Neural progenitor cell (in vitro differentiated cells): Measurements from ENCODE around the gene GAR1. TPM values are rescaled to one million over a fixed set of nuclear protein-coding genes. Genes with fewer than 3 reads are reported as not detected.

ENCODE experiments used
- DNase-seq: peaks from one replicate; pipeline ENCODE4 v3.0.0-alpha.2; 2016; ENCODE audit warnings: low spot score
- H2AFZ ChIP-seq: fragments of 200-600 bp; sonication (generic); replicated peaks from 2 replicates; pipeline ENCODE4 v1.6.1; 2016; ENCODE audit warnings: antibody characterized with exemption
- H3F3A ChIP-seq: fragments of 200-600 bp; sonication (generic); 2 replicates; pipeline ENCODE4 v1.6.1; 2016; ENCODE audit warnings: antibody characterized with exemption, low read depth
- H3K27ac ChIP-seq: fragments of 200-600 bp; sonication (generic); 2 replicates; pipeline ENCODE4 v1.5.1; 2016; ENCODE audit warnings: mild to moderate bottlenecking
- H3K27me3 ChIP-seq: fragments of 200-600 bp; sonication (generic); 2 replicates; pipeline ENCODE4 v1.6.1; 2016; ENCODE audit warnings: mild to moderate bottlenecking, moderate library complexity
- H3K36me3 ChIP-seq: fragments of 200-600 bp; sonication (generic); 2 replicates; pipeline ENCODE4 v1.5.1; 2016
- H3K4me1 ChIP-seq: fragments of 200-600 bp; sonication (generic); 2 replicates; pipeline ENCODE4 v1.6.1; 2016; ENCODE audit warnings: mixed run types
- H3K4me2 ChIP-seq: fragments of 200-600 bp; sonication (generic); 2 replicates; pipeline ENCODE4 v1.6.1; 2016
- H3K4me3 ChIP-seq: fragments of 200-600 bp; sonication (generic); 2 replicates; pipeline ENCODE4 v1.5.1; 2016
- H3K79me2 ChIP-seq: fragments of 200-600 bp; sonication (generic); 2 replicates; pipeline ENCODE4 v1.6.1; 2016; ENCODE audit warnings: low read depth
- H3K9ac ChIP-seq: fragments of 200-600 bp; sonication (generic); 2 replicates; pipeline ENCODE4 v1.6.1; 2016
- H3K9me3 ChIP-seq: fragments of 200-600 bp; sonication (generic); 2 replicates; pipeline ENCODE4 v1.5.1; 2016; ENCODE audit warnings: low read depth
- H4K20me1 ChIP-seq: fragments of 200-600 bp; sonication (generic); 2 replicates; pipeline ENCODE4 v1.6.1; 2016; ENCODE audit warnings: low read depth
- H3K27ac Mint-ChIP-seq: 3 replicates; pipeline ENCODE4 v1.8.0; 2021; ENCODE audit warnings: mixed read lengths
- H3K27me3 Mint-ChIP-seq: 2 replicates; pipeline ENCODE4 v1.8.0; 2022; ENCODE audit warnings: low read depth, mild to moderate bottlenecking, inconsistent platforms, moderate library complexity, mixed read lengths; ENCODE audit not compliant: insufficient read depth
- H3K36me3 Mint-ChIP-seq: 3 replicates; pipeline ENCODE4 v1.8.0; 2021; ENCODE audit warnings: mixed read lengths
- H3K4me1 Mint-ChIP-seq: 3 replicates; pipeline ENCODE4 v1.8.0; 2021; ENCODE audit warnings: mixed read lengths
- H3K4me3 Mint-ChIP-seq: 3 replicates; pipeline ENCODE4 v1.8.0; 2021; ENCODE audit warnings: mild to moderate bottlenecking, moderate library complexity, mixed read lengths
- H3K9me3 Mint-ChIP-seq: 3 replicates; pipeline ENCODE4 v1.8.0; 2020; ENCODE audit warnings: mixed read lengths
- EZH2 ChIP-seq: fragments of 200-600 bp; sonication (generic); IDR thresholded peaks from 2 replicates; pipeline ENCODE4 v1.6.1; 2017; ENCODE audit warnings: antibody characterized with exemption, mild to moderate bottlenecking, moderate library complexity
- EZH2phosphoT487 ChIP-seq: fragments of 200-600 bp; sonication (generic); IDR thresholded peaks from 2 replicates; pipeline ENCODE4 v1.6.1; 2017; ENCODE audit warnings: antibody characterized with exemption
- total RNA-seq: library from RNA; depleted of rRNA; stranded (reverse); fragments of >200 nt; gene quantifications from 2 replicates; pipeline ENCODE4 v1.2.3, GENCODE V29; 2015; ENCODE audit warnings: low replicate concordance
- TF ChIP-seq, protein P1 (sequence below): fragments of 200-600 bp; sonication (generic); IDR thresholded peaks from 2 replicates; pipeline ENCODE4 v1.5.1; 2017; ENCODE audit warnings: antibody characterized with exemption, mild to moderate bottlenecking

Gene GAR1
- total RNA-seq, 1 donor from 2014 or later, result 10.2 TPM

DNA sequence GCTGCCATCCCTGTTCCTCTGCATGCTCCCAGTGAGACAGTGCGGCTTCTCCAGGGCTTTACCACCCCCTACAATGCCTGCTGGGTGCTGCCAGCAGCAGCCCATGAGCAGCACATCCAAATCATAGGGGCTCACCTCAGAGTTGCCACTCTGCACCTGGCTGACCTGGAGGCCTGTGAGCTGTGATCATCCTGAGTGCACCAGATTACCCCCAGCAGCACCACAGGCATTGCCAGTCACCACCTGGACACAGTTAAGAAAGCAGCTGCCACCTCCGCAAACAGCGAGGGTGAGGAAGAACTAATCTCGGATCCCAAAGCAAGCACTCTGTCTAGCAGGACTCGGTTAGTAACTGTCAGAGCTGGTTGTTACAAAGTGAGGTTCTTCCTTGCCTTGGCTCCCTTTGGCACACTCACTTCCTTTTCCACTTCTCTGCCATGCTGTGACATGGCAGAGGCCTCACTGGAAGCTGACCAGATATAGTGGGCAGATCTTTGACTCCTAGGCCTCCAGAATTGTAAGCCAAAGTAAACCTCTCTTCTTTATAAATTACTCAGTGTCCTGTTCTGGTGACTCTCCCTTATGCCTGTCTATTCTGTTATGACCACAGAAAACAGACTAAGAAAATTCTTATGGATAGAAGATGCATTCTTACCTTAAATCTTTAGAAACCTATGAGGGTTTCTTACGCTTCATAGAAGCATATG is 57.5 kb downstream of the GAR1 start:
- no peak overlapping the region for H3K4me3 Mint-ChIP-seq
- no peak overlapping the region for H3K9ac ChIP-seq
- no peaks in the 10 kb centered on the region for H3K4me1 Mint-ChIP-seq
- no peak overlapping the region for H2AFZ ChIP-seq
- H3K9me3 ChIP-seq, result no peaks in the 10 kb centered on the region
- no peaks in the 10 kb centered on the region for H3K79me2 ChIP-seq
- no peak for DNase-seq
- no peaks in the 10 kb centered on the region for H3K36me3 ChIP-seq
- H3K4me1 ChIP-seq, result no peaks in the 10 kb centered on the region
- peaks cover 4% of the 10 kb centered on the region for H3K9me3 Mint-ChIP-seq
- no peak overlapping the region for H3K27ac ChIP-seq
- no peaks in the 10 kb centered on the region for H4K20me1 ChIP-seq
- no peak overlapping the region for H3K4me3 ChIP-seq
- no peaks in the 10 kb centered on the region for H3K27me3 ChIP-seq
- TF ChIP-seq EZH2, result no peak
- TF ChIP-seq, protein P1, sequence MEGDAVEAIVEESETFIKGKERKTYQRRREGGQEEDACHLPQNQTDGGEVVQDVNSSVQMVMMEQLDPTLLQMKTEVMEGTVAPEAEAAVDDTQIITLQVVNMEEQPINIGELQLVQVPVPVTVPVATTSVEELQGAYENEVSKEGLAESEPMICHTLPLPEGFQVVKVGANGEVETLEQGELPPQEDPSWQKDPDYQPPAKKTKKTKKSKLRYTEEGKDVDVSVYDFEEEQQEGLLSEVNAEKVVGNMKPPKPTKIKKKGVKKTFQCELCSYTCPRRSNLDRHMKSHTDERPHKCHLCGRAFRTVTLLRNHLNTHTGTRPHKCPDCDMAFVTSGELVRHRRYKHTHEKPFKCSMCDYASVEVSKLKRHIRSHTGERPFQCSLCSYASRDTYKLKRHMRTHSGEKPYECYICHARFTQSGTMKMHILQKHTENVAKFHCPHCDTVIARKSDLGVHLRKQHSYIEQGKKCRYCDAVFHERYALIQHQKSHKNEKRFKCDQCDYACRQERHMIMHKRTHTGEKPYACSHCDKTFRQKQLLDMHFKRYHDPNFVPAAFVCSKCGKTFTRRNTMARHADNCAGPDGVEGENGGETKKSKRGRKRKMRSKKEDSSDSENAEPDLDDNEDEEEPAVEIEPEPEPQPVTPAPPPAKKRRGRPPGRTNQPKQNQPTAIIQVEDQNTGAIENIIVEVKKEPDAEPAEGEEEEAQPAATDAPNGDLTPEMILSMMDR, result no peak
- no peak for TF ChIP-seq EZH2phosphoT487
- H3K36me3 Mint-ChIP-seq, result no peaks in the 10 kb centered on the region
- H3K4me2 ChIP-seq, result no peak overlapping the region
- H3F3A ChIP-seq, result no peaks in the 10 kb centered on the region
- peaks cover 3% of the 10 kb centered on the region for H3K27me3 Mint-ChIP-seq
- H3K27ac Mint-ChIP-seq, result no peak overlapping the region

DNA sequence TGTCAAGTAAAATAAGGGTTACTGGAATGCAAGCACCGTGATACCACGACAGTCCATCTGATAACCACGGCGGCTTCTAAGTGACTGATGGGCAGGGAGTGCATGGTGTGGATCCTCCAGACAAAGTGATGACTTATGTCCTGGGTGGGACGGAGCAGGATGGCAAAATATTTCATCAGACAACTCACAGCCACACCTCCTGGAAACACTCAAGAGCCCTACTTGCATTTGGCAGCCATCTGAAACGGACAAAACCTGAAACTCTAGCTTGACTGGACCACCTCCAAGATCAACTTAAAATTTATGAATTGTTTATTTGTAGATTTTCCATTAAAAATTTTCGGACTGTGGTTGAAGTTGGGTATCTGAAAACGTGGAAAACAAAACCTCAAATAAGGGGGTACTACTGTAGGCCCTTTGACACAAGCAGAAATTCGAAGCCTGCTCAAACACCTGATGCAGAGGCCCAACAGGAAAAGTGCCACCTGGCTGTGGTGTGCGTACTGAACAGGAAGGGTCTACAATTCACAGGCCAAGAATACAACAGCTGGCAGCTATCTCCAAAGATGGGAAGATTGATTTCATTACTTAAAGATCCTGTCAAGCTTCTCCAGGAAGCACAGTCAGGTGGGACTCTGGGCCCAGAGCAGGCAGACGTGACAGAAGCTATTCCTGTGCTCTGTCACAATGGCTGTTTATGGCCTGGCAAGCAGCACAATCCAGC is 58.4 kb downstream of the GAR1 start:
- Histone ChIP-seq H3K27me3 (no peaks in the 10 kb centered on the region), H3K4me1 (no peaks in the 10 kb centered on the region), H3F3A (no peaks in the 10 kb centered on the region), H3K9ac (no peak overlapping the region), H4K20me1 (no peaks in the 10 kb centered on the region), H3K4me3 (no peak overlapping the region), H3K36me3 (no peaks in the 10 kb centered on the region), H3K9me3 (no peaks in the 10 kb centered on the region), H3K4me2 (no peak overlapping the region), H3K27ac (no peak overlapping the region), H3K79me2 (no peaks in the 10 kb centered on the region), H2AFZ (no peak overlapping the region)
- TF ChIP-seq EZH2 (no peak), EZH2phosphoT487 (no peak)
- TF ChIP-seq, protein P1, result no peak
- DNase-seq, result no peak
- Mint-ChIP-seq H3K36me3 (no peaks in the 10 kb centered on the region), H3K4me3 (no peak overlapping the region), H3K9me3 (peaks cover 8% of the 10 kb centered on the region), H3K4me1 (no peaks in the 10 kb centered on the region), H3K27ac (no peak overlapping the region), H3K27me3 (peaks cover 3% of the 10 kb centered on the region)

Other genes with a start within 250 kb of the GAR1 start
- 33.0 and 37.2 TPM in 2 replicates for gene CASP6, start 112.3 kb upstream of the GAR1 start, total RNA-seq
- 8.1 and 17.8 TPM in 2 replicates for gene PLA2G12A, start 85.7 kb upstream of the GAR1 start, total RNA-seq
- gene CFI, start 13.8 kb upstream of the GAR1 start, total RNA-seq, result not detected in 2 replicates
- gene RRH, start 12.2 kb downstream of the GAR1 start, total RNA-seq, result not detected in 2 replicates
- gene LRIT3, start 32.3 kb downstream of the GAR1 start, total RNA-seq, result 0.09 and 0.15 TPM in 2 replicates
- 6.2 and 6.6 TPM in 2 replicates for gene EGF, start 97.1 kb downstream of the GAR1 start, total RNA-seq